Measurements from ENCODE around the gene ADAMTSL1.
A peak's percentile ranks its signal among the peaks of the same experiment; 100 is the strongest.

Gene ADAMTSL1

DNA sequence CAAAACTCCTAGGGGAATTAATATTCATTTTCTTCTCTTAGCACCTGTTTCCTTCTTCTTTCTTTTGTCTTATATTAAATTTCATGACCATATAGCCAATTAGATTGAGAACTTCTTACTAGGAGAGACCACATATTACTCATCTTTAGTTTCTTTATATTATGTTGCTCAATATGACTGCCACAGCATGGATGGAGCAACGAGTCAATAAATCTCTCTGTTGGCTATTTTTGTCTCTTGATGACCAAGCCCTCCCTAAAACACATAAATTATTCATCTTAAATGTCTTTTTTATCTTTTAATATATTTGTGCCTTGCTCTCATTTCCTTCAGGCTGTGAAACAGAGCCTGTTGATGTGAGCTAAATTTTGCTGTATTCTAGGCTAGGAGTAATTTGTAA, 123.0 kb downstream of the ADAMTSL1 start:
- TF ChIP-seq CTCF (conservative IDR thresholded peaks at IDR 0.05; ENCODE audit: low read length): no peak
- DNase-seq (ENCODE audit: low read depth): peak; percentile 76
- H3K4me3 ChIP-seq (ENCODE audit: low read length): no peak overlapping the region

- no peak overlapping the region for H3K4me3 ChIP-seq (ENCODE audit: low read length)
- no peak for TF ChIP-seq CTCF (conservative IDR thresholded peaks at IDR 0.05; ENCODE audit: low read length)
- no peak for DNase-seq (ENCODE audit: low read depth)
Measured at GRCh38 chr9:18598969-18599368, 125.0 kb downstream of the ADAMTSL1 start.

GRCh38 chr9:18601026-18601425, 127.1 kb downstream of the ADAMTSL1 start:
- DNase-seq (ENCODE audit: low read depth): peak; percentile 44
- H3K4me3 ChIP-seq (ENCODE audit: low read length): no peak overlapping the region
- no peak for TF ChIP-seq CTCF (conservative IDR thresholded peaks at IDR 0.05; ENCODE audit: low read length)

DNA sequence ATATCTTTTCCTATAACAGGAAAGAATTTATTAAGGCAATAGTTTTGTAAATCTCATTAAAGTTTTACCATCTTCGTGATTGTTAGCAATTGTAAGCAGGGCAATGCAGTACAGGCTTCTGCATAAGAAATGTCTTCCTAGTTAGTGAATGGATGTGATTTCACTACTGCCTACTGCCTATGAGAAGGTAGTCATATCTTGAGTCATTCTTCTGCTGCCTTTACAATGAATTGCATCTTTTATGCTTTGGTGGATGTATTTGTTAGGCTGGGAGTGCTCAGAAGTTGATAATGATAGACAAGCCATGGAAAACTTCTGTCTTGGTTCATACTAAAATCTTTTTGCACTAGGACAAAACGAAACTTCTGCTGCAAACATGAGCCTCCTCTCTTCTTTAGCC, 128.0 kb downstream of the ADAMTSL1 start:
- H3K4me3 ChIP-seq (ENCODE audit: low read length): no peak overlapping the region
- DNase-seq (ENCODE audit: low read depth): no peak
- no peak for TF ChIP-seq CTCF (conservative IDR thresholded peaks at IDR 0.05; ENCODE audit: low read length)

GRCh38 chr9:18604767-18605730, 131.1 kb downstream of the ADAMTSL1 start:
- DNase-seq (ENCODE audit: low read depth): no peak
- no peak overlapping the region for H3K4me3 ChIP-seq (ENCODE audit: low read length)
- no peak for TF ChIP-seq CTCF (conservative IDR thresholded peaks at IDR 0.05; ENCODE audit: low read length)

DNA sequence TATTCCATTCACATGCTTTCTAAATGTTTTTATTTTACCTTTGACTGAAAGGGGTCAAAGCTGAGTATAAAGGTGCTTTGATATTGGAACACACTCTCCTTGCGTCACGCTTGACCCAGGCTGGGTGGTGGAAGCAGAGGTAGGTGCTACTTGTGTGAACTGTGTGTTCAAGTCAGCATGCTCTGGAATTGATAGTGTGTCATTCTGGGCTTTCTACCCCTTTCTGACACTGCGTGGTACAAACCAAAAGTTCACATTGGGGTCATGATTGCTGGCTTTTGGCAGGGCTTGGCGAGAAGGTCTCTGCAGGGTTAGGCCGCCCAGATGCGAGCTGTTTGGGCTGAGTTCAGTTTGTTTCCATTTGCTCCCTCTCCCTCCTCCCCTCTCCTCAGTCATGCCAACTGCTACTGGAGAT, 131.8 kb downstream of the ADAMTSL1 start:
- TF ChIP-seq CTCF (conservative IDR thresholded peaks at IDR 0.05; ENCODE audit: low read length): no peak
- peak; percentile 55 for DNase-seq (ENCODE audit: low read depth)
- H3K4me3 ChIP-seq (ENCODE audit: low read length): no peak overlapping the region

GRCh38 chr9:18606281-18606680, 132.3 kb downstream of the ADAMTSL1 start:
- no peak for DNase-seq (ENCODE audit: low read depth)
- no peak overlapping the region for H3K4me3 ChIP-seq (ENCODE audit: low read length)
- TF ChIP-seq CTCF (conservative IDR thresholded peaks at IDR 0.05; ENCODE audit: low read length): no peak
